HG02571 (cell line): ENCODE results near the gene TGM6.

Experiments used
- ATAC-seq: cut with Tn5 transposase; IDR thresholded peaks from one replicate; pipeline ENCODE4 v1.9.1; 2021; ENCODE audit warnings: mild to moderate bottlenecking, moderate library complexity; ENCODE audit not compliant: unreplicated experiment

Gene TGM6

DNA sequence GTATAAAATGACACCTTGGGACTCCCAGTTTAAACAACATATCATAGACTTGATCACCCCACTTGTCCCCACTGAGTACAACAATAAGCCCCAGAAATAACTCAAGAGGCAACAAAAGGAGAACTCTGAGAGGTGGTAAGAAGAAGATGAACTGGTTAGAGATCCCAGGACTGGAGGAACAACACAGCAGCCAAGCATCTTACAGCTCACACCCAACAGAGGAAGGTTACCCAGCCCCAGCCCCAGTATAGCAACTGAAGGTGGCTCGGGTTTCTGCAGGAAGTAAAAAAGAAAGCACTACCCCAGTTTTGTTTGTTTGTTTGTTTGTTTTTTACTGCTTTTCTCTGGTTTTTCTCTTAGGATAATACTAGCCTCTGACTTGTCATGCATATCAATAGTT is 17.1 kb upstream of the TGM6 start:
- no peak for ATAC-seq

GRCh38 chr20:2364044-2364443 is 16.7 kb upstream of the TGM6 start:
- no peak for ATAC-seq

DNA sequence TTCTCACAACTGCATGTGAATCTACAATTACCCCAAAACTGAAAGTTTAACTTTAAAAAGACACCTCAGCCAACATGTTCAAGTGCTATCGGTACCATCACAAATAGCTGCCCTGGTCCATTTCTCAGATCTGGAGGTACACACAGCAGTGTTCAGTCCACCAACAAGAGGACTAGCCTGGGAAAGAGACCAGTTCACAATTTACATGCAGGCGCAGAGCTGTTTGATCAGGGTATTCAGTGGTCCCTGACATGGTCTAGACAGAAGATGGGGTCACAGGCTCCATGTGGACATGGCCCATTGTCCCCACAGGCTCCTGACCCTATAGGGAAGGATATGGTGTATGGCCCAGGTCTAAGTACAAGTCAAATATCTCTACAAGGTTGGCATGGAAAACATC is 15.6 kb upstream of the TGM6 start:
- ATAC-seq: no peak

DNA sequence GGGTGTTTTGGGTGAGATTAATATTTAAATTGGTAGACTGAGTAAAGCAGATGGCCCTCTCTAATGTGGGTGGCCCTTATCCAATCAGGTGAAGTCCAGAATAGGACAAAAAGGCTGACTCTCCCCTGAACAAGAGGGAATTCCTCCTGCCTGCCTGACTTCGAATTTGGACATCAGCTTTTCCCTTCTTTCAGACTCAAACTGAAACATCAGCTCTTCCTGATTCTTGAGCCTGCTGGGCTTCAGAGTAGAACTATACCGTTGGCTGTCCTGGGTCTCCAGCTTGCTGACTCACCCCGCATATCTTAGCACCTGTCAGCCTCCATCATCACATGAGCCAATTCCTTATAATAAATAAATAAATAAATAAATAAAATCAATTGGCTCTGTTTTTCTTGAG is 15.0 kb upstream of the TGM6 start:
- no peak for ATAC-seq

DNA sequence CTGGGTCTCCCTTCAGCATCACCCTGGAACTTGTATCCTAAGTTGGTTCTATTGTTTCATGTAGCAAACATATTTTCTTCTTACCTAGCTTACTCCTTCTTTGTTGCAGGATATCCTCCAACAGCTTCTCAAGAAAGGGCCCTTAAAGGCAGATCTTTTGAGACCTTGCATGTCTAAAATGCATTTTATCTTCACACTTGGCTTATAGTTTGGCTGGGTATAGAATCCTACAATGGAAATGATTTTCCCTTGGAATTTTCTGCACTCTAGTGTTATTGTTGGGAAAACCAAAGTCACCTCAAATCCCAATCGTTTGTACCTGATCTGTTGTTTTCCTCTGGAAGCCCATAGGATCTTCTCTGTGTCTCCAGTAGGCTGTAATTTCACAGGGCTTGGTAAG is 12.1 kb upstream of the TGM6 start:
- no peak for ATAC-seq

GRCh38 chr20:2373098-2373497 is 7.6 kb upstream of the TGM6 start:
- ATAC-seq: no peak

- ATAC-seq: no peak
Measured at GRCh38 chr20:2374346-2375125, 6.2 kb upstream of the TGM6 start.

DNA sequence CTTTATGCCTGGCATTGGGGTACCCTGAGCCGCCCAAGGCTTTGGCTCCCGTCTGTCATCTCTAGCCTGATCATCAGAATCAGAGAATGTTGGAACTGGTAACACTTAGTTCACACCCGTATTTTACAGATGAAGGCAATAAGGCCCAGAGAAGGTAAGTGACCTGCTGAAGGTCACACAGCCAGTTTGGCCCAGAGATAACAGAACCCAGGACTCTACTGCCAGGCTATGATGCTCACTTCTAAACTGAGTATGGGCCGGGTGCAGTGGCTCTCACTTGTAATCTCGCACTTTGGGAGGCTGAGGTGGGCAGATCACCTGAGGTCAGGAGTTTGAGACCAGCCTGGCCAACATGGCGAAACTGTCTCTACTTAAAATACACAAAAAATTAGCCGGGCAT is 1.8 kb upstream of the TGM6 start:
- no peak for ATAC-seq

DNA sequence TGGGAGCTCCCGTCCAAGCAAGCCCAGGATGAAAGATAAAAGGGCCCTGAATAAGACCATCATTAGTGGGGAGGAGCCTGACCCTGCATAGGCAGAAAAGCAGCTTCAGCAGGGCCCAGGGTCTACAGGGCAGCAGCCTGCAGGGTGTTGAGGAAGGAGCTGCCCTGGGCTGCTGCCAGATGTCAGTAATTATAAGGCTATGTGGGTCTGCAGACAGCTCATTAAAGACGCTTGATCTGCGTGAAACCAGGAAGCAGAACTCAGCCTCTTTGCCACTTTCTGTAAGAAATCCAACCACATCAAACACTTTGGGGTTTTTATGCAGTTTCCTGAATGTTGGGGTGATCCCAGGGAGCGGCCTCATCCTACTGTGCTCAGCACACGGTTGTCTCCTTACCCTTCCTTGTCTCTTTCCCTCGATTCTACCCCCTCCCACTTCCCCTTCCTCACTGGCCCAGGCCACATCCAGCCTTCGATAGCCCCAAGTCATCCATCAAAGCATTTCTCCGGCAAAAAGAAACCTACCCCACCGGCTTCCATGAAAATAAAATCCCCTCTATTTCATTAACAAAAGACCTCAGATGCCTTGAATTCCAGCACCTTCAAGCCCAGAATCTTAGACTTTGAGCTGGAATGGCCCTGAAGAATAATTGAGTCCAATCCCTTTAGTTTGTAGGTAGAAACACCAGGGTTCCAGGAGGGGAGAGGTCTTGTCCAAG is 1.0 kb upstream of the TGM6 start:
- ATAC-seq: no peak

DNA sequence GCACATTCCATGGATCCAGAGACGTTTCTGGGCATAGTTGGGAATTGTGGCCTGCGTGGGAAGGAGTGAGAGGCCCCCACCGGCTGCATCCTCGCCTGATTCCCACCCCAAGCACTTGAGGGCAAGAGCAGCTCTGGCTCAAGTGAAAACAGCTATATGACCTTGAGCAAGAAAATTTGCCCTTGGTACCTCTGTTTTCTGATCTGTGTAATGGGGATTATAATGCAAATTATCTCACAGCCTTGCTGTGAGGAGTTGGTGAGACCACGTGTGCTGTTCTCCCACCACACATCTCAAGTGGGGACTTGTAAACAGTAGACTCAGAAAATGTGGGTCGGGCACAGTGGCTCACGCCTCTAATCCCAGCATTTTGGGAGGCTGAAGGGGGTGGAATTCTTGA is 602 bp downstream of the TGM6 start:
- no peak for ATAC-seq

- ATAC-seq: no peak
Measured at GRCh38 chr20:2382833-2383232, 2.1 kb downstream of the TGM6 start.

- no peak for ATAC-seq
Measured at GRCh38 chr20:2385026-2385425, 4.3 kb downstream of the TGM6 start.

DNA sequence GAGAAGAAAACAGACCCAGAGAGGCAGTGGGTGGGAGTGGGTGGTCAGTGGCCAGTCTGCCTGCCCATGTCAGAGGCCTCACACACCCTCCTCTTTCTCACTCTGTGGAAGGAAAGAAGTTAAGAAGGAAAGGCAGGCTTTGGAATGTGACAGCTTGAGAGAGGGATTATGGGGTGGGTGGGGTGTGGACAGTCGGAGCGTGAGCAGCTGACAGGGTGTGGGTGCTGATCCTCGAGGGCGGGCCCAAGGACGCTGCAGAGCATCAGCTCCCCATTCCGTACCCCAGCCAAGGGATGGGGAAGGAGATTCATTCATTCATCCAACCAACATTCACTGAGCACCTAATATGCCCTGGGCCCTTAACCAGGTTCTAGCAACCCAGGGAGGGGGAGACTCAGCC is 4.8 kb downstream of the TGM6 start:
- ATAC-seq: no peak

- no peak for ATAC-seq
Measured at GRCh38 chr20:2386516-2387179, 5.9 kb downstream of the TGM6 start.

- no peak for ATAC-seq
Measured at GRCh38 chr20:2387180-2387577, 6.5 kb downstream of the TGM6 start.

GRCh38 chr20:2387580-2387979 is 6.9 kb downstream of the TGM6 start:
- no peak for ATAC-seq

- no peak for ATAC-seq
Measured at GRCh38 chr20:2390951-2391675, 10.4 kb downstream of the TGM6 start.

- no peak for ATAC-seq
Measured at GRCh38 chr20:2394411-2395055, 13.8 kb downstream of the TGM6 start.

GRCh38 chr20:2395136-2395535 is 14.4 kb downstream of the TGM6 start:
- no peak for ATAC-seq

DNA sequence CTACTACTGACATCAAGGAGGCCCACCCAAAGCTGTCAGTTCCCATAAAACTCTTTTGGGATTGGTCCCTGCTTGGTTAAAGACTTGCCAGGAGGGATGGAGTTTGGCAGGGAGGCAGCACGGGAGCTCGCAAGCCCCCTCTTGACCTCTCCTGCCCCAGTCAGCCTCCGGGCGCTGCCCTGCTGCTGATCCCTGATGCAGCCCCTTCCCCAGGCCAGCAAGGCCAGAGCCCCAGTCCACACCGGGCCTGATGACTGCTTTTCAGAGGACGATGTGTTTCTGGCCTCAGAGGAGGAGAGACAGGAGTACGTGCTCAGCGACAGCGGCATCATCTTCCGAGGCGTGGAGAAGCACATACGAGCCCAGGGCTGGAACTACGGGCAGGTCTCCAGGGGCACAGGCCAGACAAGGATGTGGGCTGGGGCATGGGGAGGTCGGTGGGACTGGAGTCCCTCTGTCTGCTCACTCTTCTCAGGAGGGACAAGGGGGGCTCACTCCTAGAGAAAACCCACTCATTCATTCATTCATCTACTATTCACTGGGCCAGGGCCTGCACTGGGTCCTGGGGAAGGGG is 15.6 kb downstream of the TGM6 start:
- no peak for ATAC-seq

DNA sequence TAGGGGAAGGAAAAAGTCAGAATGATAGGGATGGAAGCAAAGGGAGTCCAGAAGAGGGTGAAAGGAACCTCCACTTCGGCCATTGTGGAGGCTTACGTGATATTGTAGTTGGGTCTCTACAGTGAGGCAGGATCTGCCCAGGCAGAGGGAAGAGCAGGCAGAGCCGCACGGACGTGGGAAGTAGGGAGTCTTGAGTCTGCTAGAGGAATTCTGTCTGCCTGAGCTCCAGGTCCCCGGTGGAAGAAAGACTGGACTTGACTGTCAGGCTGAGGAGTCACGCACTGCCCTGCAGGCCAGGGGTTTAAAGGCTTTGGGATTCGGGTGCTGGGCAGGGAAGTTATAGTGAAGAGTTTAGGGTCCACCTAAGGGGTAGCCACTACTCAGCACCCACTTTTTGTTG is 16.4 kb downstream of the TGM6 start:
- no peak for ATAC-seq
